ENCODE results near the gene BLNK. TPM values are rescaled to one million over a fixed set of nuclear protein-coding genes. Genes with fewer than 3 reads are reported as not detected.

The BLNK gene
- total RNA-seq, 1 donor from 2014 or later = 1.4 TPM

GRCh38 chr10:96301616-96302015 is 30.2 kb upstream of the BLNK start:
- TF ChIP-seq, protein P1, sequence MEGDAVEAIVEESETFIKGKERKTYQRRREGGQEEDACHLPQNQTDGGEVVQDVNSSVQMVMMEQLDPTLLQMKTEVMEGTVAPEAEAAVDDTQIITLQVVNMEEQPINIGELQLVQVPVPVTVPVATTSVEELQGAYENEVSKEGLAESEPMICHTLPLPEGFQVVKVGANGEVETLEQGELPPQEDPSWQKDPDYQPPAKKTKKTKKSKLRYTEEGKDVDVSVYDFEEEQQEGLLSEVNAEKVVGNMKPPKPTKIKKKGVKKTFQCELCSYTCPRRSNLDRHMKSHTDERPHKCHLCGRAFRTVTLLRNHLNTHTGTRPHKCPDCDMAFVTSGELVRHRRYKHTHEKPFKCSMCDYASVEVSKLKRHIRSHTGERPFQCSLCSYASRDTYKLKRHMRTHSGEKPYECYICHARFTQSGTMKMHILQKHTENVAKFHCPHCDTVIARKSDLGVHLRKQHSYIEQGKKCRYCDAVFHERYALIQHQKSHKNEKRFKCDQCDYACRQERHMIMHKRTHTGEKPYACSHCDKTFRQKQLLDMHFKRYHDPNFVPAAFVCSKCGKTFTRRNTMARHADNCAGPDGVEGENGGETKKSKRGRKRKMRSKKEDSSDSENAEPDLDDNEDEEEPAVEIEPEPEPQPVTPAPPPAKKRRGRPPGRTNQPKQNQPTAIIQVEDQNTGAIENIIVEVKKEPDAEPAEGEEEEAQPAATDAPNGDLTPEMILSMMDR (IDR thresholded peaks at IDR 0.05; ENCODE audit: borderline replicate concordance) = no peak
- no peak overlapping the region for H3K27ac ChIP-seq (replicated peaks)
- no peak for DNase-seq
- intact Hi-C loops (cut with micrococcal nuclease) = no loop called here
- H3K4me3 ChIP-seq = no peak overlapping the region
- no peaks in the 10 kb centered on the region for H3K4me1 ChIP-seq
- H3K9me3 ChIP-seq (replicated peaks) = no peaks in the 10 kb centered on the region
- no peaks in the 10 kb centered on the region for H3K36me3 ChIP-seq
- H3K27me3 ChIP-seq (ENCODE audit: low read depth) = peaks cover 49% of the 10 kb centered on the region

GRCh38 chr10:96299383-96299782 is 28.0 kb upstream of the BLNK start:
- Histone ChIP-seq H3K27me3 (ENCODE audit: low read depth) (peaks cover 71% of the 10 kb centered on the region), H3K9me3 (replicated peaks) (no peaks in the 10 kb centered on the region), H3K4me1 (no peaks in the 10 kb centered on the region), H3K4me3 (no peak overlapping the region), H3K36me3 (no peaks in the 10 kb centered on the region), H3K27ac (replicated peaks) (no peak overlapping the region)
- intact Hi-C loops (cut with micrococcal nuclease) = loop anchor here (10.0 kb wide), 1 partner anchor 275 kb away; no protein-coding TSS in a partner anchor
- no peak for DNase-seq
- TF ChIP-seq, protein P1 (IDR thresholded peaks at IDR 0.05; ENCODE audit: borderline replicate concordance) = no peak

DNA sequence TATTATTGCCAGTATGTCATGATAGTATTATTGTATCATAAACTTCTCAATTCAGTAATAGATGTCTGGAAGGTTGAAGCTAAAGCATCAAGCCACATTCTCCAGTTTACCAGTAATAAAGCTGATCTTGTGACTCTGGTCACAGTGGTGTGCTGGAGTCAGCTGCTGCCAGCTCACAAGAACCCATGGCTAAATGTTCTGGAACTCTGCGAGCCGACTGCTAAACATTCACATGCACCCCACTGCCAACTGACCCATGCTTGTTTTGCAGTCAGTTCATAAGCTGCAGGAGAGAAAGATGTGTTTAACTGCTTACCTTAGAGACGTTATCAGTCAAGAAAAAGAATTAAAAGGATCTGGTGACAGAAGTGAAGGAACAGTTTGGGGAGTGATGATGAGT is 27.0 kb upstream of the BLNK start:
- H3K4me1 ChIP-seq = no peaks in the 10 kb centered on the region
- no peaks in the 10 kb centered on the region for H3K36me3 ChIP-seq
- DNase-seq = peak; percentile 17
- intact Hi-C loops (cut with micrococcal nuclease) = loop anchor here (10.0 kb wide), 1 partner anchor 274 kb away; no protein-coding TSS in a partner anchor
- H3K27me3 ChIP-seq (ENCODE audit: low read depth) = peaks cover 75% of the 10 kb centered on the region
- no peak overlapping the region for H3K4me3 ChIP-seq
- H3K27ac ChIP-seq (replicated peaks) = no peak overlapping the region
- TF ChIP-seq, protein P1 (IDR thresholded peaks at IDR 0.05; ENCODE audit: borderline replicate concordance) = no peak
- H3K9me3 ChIP-seq (replicated peaks) = no peaks in the 10 kb centered on the region

GRCh38 chr10:96297486-96297885 is 26.1 kb upstream of the BLNK start:
- Histone ChIP-seq H3K4me3 (no peak overlapping the region), H3K9me3 (replicated peaks) (no peaks in the 10 kb centered on the region), H3K36me3 (no peaks in the 10 kb centered on the region), H3K27ac (replicated peaks) (no peak overlapping the region), H3K27me3 (ENCODE audit: low read depth) (peaks cover 73% of the 10 kb centered on the region), H3K4me1 (no peaks in the 10 kb centered on the region)
- TF ChIP-seq, protein P1 (IDR thresholded peaks at IDR 0.05; ENCODE audit: borderline replicate concordance) = no peak
- intact Hi-C loops (cut with micrococcal nuclease) = loop anchor here (10.0 kb wide), 1 partner anchor 273 kb away; no protein-coding TSS in a partner anchor
- DNase-seq = no peak

- H3K27me3 ChIP-seq (ENCODE audit: low read depth) = peaks cover 80% of the 10 kb centered on the region
- H3K4me1 ChIP-seq = no peaks in the 10 kb centered on the region
- no peaks in the 10 kb centered on the region for H3K36me3 ChIP-seq
- no peak overlapping the region for H3K27ac ChIP-seq (replicated peaks)
- TF ChIP-seq, protein P1 (IDR thresholded peaks at IDR 0.05; ENCODE audit: borderline replicate concordance) = no peak
- no peaks in the 10 kb centered on the region for H3K9me3 ChIP-seq (replicated peaks)
- no peak for DNase-seq
- no peak overlapping the region for H3K4me3 ChIP-seq
- intact Hi-C loops (cut with micrococcal nuclease) = loop anchor here (10.0 kb wide), 1 partner anchor 271 kb away; no protein-coding TSS in a partner anchor
Observed at GRCh38 chr10:96295475-96295874, 24.1 kb upstream of the BLNK start.
